Measurements from ENCODE around the gene FBXL4. TPM values are rescaled to one million over a fixed set of nuclear protein-coding genes. Genes with fewer than 3 reads are reported as not detected.

FBXL4 gene
- polyA plus RNA-seq, 1 donor (not counting 4 experiments of a cell fraction or from before 2014, with no cell fraction given) = 19.9 TPM

DNA sequence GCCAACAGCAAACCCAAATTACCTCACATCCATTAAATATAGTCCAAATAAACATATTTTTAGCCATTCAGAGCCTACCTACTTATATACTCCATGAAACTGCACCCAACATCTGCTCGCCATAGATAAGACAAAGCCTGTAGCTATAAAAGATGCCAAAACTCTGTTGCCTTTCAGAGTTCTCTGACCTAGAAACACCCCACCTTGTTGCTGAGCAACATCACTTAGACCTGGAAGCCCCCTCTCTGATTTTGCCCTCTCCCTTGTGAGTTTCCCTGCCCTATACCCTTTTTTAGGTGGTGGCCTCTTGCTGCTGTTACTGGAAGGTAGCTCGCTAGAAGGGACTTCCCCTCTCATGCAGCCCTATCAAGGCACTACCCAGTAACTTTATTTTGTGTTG, 27.7 kb upstream of the FBXL4 start:
- Histone ChIP-seq H2AFZ (ENCODE audit: control insufficient read depth, low read length) (no peak overlapping the region), H3K79me2 (ENCODE audit: control insufficient read depth, insufficient read depth, low read length) (no peaks in the 10 kb centered on the region), H3K9me1 (ENCODE audit: control insufficient read depth, extremely low read depth, insufficient read depth, low read length) (no peaks in the 10 kb centered on the region), H3K4me1 (ENCODE audit: control insufficient read depth, extremely low read depth, insufficient read depth, low read length) (no peaks in the 10 kb centered on the region), H3K36me3 (ENCODE audit: control insufficient read depth in 2 of 2, extremely low read depth in 1 of 2, insufficient read depth in 2 of 2, low read length in 2 of 2) (no peaks in the 10 kb centered on the region), H3K27me3 (ENCODE audit: control insufficient read depth, extremely low read depth, insufficient read depth, low read length) (no peaks in the 10 kb centered on the region), H3K9me3 (ENCODE audit: control insufficient read depth, low read depth, low read length) (no peaks in the 10 kb centered on the region), H4K20me1 (ENCODE audit: control insufficient read depth, extremely low read depth, insufficient read depth, low read length) (no peaks in the 10 kb centered on the region), H3K4me2 (ENCODE audit: control insufficient read depth, extremely low read depth, insufficient read depth, low read depth, low read length) (no peak overlapping the region), H3K27ac (ENCODE audit: control insufficient read depth, insufficient read depth, low read length) (no peak overlapping the region), H3K4me3 (ENCODE audit: control insufficient read depth in 2 of 3, extremely low read depth in 1 of 3, insufficient read depth in 2 of 3, low read depth in 1 of 3, low read length in 3 of 3) (no peak overlapping the region), H3K9ac (ENCODE audit: control insufficient read depth, extremely low read depth, insufficient read depth, low read length) (no peak overlapping the region)
- no peak for FAIRE-seq
- dilution Hi-C loops (cut with MboI; ENCODE audit: extremely low pct_ligation_motif_present, low sequenced_read_pairs) = no loop called here
- DNase-seq (ENCODE audit: low read depth, low spot score) = no peak
- TF ChIP-seq EZH2 (IDR thresholded peaks at IDR 0.05; ENCODE audit: low read length) = no peak

DNA sequence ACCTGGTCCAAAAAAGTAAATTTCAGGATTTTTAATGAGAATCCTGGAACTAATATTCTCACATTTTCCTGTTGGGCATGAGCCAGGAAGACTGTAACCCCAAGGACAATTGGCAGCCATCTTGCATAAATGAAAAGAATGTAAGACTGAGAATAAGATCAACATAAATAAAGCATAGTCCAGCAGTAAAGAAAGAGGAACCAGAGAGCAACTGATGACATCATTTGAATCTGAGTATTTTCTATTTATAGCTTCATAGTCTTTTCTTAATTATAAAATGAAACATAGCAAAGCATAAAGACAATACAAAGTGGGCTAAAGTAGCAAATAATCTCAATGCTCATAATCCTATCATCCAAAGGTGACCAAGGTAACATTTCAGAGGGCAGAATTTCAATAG, 26.6 kb upstream of the FBXL4 start:
- Histone ChIP-seq H3K36me3 (ENCODE audit: control insufficient read depth in 2 of 2, extremely low read depth in 1 of 2, insufficient read depth in 2 of 2, low read length in 2 of 2) (no peaks in the 10 kb centered on the region), H3K27ac (ENCODE audit: control insufficient read depth, insufficient read depth, low read length) (no peak overlapping the region)
- no peak for DNase-seq (ENCODE audit: low read depth, low spot score)

More for the DNA sequence above, 26.6 kb upstream of the FBXL4 start:
- no peaks in the 10 kb centered on the region for H3K79me2 ChIP-seq (ENCODE audit: control insufficient read depth, insufficient read depth, low read length)
- no peaks in the 10 kb centered on the region for H4K20me1 ChIP-seq (ENCODE audit: control insufficient read depth, extremely low read depth, insufficient read depth, low read length)
- no peaks in the 10 kb centered on the region for H3K4me1 ChIP-seq (ENCODE audit: control insufficient read depth, extremely low read depth, insufficient read depth, low read length)
- H3K4me2 ChIP-seq (ENCODE audit: control insufficient read depth, extremely low read depth, insufficient read depth, low read depth, low read length) = no peak overlapping the region
- H3K9ac ChIP-seq (ENCODE audit: control insufficient read depth, extremely low read depth, insufficient read depth, low read length) = no peak overlapping the region
- H3K4me3 ChIP-seq (ENCODE audit: control insufficient read depth in 2 of 3, extremely low read depth in 1 of 3, insufficient read depth in 2 of 3, low read depth in 1 of 3, low read length in 3 of 3) = no peak overlapping the region
- H2AFZ ChIP-seq (ENCODE audit: control insufficient read depth, low read length) = no peak overlapping the region
- H3K27me3 ChIP-seq (ENCODE audit: control insufficient read depth, extremely low read depth, insufficient read depth, low read length) = no peaks in the 10 kb centered on the region
- dilution Hi-C loops (cut with MboI; ENCODE audit: extremely low pct_ligation_motif_present, low sequenced_read_pairs) = no loop called here
- no peak for TF ChIP-seq EZH2 (IDR thresholded peaks at IDR 0.05; ENCODE audit: low read length)
- TF ChIP-seq, protein P1, sequence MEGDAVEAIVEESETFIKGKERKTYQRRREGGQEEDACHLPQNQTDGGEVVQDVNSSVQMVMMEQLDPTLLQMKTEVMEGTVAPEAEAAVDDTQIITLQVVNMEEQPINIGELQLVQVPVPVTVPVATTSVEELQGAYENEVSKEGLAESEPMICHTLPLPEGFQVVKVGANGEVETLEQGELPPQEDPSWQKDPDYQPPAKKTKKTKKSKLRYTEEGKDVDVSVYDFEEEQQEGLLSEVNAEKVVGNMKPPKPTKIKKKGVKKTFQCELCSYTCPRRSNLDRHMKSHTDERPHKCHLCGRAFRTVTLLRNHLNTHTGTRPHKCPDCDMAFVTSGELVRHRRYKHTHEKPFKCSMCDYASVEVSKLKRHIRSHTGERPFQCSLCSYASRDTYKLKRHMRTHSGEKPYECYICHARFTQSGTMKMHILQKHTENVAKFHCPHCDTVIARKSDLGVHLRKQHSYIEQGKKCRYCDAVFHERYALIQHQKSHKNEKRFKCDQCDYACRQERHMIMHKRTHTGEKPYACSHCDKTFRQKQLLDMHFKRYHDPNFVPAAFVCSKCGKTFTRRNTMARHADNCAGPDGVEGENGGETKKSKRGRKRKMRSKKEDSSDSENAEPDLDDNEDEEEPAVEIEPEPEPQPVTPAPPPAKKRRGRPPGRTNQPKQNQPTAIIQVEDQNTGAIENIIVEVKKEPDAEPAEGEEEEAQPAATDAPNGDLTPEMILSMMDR (optimal IDR thresholded peaks at IDR 0.05 in 1 of 3, IDR thresholded peaks at IDR 0.05 in 1 of 3, conservative IDR thresholded peaks at IDR 0.05 in 1 of 3; ENCODE audit: extremely low read depth in 1 of 3, insufficient read depth in 2 of 3, low read length in 3 of 3) = no peak
- no peak for FAIRE-seq
- H3K9me3 ChIP-seq (ENCODE audit: control insufficient read depth, low read depth, low read length) = no peaks in the 10 kb centered on the region
- no peaks in the 10 kb centered on the region for H3K9me1 ChIP-seq (ENCODE audit: control insufficient read depth, extremely low read depth, insufficient read depth, low read length)
